Measurements from ENCODE around the gene E2F4.

- TF ChIP-seq CTCF (conservative IDR thresholded peaks at IDR 0.05): no peak
- TF ChIP-seq ZFX (IDR thresholded peaks at IDR 0.05): no peak
Observed at GRCh38 chr16:67157106-67157748, 34.7 kb upstream of the E2F4 start.
